ENCODE measurements around the gene RTN4R.

DNA sequence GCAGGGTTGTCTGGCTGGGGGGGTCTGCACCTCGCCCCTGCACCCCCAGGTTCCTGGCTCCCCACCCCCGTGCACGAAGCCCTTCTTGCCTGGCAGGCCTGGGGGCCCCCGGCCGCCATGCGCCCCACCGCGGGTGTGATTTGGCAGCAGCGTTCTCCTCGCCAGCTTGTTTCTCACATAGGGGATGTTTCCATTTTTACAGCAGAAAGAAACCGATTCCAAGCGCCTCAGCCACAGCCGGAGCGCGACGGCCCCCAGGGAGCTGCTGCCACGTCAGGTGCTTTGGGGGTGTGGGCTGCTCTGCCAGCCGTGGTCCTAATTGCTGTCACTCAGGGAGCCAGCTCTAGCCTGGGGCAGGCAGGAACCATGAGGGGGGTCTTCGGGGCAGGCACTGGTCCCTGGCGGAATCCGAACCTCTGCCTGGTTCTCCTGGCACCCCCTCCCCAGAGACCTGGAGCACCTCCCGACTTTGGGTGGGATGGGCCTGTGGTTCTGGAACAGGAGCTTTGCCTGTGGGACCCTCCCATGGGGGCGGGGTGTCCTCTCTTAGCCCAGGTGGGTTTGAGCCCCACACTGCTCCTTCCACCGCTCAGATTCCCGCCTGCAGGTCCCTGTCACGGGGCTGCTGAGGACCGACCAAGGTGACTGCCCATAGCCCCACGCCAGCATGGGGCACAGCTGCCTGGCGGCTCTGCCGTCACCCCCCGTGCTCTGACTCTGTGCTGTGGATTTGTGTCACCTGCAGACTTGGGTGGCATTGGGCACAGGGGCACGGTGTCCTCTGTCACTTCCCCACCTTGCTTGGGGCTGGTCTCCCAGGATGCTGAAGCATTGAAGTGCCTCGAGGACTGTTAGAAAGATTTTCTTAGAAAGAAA is 54.0 kb downstream of the RTN4R start:
- TF ChIP-seq, protein P1, sequence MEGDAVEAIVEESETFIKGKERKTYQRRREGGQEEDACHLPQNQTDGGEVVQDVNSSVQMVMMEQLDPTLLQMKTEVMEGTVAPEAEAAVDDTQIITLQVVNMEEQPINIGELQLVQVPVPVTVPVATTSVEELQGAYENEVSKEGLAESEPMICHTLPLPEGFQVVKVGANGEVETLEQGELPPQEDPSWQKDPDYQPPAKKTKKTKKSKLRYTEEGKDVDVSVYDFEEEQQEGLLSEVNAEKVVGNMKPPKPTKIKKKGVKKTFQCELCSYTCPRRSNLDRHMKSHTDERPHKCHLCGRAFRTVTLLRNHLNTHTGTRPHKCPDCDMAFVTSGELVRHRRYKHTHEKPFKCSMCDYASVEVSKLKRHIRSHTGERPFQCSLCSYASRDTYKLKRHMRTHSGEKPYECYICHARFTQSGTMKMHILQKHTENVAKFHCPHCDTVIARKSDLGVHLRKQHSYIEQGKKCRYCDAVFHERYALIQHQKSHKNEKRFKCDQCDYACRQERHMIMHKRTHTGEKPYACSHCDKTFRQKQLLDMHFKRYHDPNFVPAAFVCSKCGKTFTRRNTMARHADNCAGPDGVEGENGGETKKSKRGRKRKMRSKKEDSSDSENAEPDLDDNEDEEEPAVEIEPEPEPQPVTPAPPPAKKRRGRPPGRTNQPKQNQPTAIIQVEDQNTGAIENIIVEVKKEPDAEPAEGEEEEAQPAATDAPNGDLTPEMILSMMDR (IDR thresholded peaks at IDR 0.05): no peak
- TF ChIP-seq POLR2A (IDR thresholded peaks at IDR 0.05): no peak

All from uterus (tissue), 2 donors.